ENCODE results near the gene PRODH2. TPM values are rescaled to one million over a fixed set of nuclear protein-coding genes. Genes with fewer than 3 reads are reported as not detected.

PRODH2 gene
- total RNA-seq, 1 experiment from 2014 or later: not detected

DNA sequence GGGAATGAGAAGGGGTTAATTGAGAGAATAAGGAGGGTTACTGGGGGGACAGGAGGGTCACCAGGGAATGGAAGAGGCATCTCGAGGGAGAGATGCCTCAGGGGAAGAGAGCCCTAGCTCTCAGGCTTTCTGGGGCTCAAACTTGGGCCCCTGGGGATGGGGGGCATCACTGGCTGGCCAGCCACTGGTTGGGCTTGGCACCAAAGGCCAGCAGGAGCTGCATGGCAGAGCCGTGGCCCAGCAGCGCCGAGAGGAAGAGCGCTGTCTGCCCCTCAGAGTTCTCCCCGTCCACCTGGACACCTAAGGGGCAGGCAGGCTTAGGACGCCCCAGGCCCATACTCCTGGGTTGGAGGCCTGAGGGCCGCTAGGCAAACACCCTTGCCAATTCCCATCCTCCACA, 19.8 kb downstream of the PRODH2 start:
- no peak for DNase-seq (ENCODE audit: low spot score)
- H3K36me3 Mint-ChIP-seq: no peaks in the 10 kb centered on the region
- no peak overlapping the region for H3K4me3 Mint-ChIP-seq
- H3K27me3 Mint-ChIP-seq (ENCODE audit: low read depth): peaks cover 32% of the 10 kb centered on the region
- ATAC-seq: no peak
- H3K4me1 Mint-ChIP-seq: peaks cover 9% of the 10 kb centered on the region
- CTCF ChIA-PET: interaction anchor here (0.5 to 2.8 kb wide), 2 partner anchors 8 to 113 kb away, joined by 4 to 11 read pairs; no protein-coding TSS in a partner anchor
- no peak for TF ChIP-seq CREB1 (CRISPR knock-in tag; IDR thresholded peaks at IDR 0.05)
- TF ChIP-seq, protein P1, sequence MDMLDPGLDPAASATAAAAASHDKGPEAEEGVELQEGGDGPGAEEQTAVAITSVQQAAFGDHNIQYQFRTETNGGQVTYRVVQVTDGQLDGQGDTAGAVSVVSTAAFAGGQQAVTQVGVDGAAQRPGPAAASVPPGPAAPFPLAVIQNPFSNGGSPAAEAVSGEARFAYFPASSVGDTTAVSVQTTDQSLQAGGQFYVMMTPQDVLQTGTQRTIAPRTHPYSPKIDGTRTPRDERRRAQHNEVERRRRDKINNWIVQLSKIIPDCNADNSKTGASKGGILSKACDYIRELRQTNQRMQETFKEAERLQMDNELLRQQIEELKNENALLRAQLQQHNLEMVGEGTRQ (CRISPR knock-in tag; IDR thresholded peaks at IDR 0.05): no peak
- no peak for TF ChIP-seq CBFB (CRISPR knock-in tag; IDR thresholded peaks at IDR 0.05; ENCODE audit: low read depth)
- TF ChIP-seq RORB (CRISPR knock-in tag; IDR thresholded peaks at IDR 0.05): no peak
- TF ChIP-seq, protein P2, sequence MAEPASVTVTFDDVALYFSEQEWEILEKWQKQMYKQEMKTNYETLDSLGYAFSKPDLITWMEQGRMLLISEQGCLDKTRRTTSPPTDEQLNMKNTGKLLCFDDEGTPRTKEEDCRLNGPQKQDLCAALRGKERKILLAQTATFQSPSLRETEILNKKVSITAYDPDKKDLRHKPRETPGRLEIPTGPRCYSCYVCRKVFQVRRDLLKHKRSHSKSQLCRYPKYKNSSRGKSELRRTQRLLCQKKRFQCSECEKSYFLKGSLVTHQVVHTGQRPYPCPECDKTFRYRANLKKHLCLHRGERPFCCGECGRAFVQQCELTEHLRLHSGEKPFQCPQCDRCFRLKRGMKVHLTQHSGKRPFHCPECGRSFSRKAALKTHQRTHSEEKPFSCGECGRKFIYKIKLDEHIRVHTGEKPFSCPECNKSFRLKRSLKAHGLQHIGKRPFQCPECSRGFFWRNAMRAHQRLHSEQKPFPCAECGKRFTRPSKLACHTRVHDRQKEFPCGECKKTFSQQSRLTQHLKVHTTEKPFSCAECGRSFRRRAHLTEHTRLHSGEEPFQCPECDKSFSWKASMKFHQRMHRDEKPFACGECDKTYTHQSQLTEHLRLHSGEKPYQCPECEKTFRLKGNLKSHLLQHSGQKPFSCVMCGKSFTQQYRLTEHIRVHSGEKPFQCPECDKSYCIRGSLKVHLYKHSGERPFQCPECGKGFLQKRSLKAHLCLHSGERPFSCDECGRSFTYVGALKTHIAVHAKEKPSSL (CRISPR knock-in tag; conservative IDR thresholded peaks at IDR 0.05): no peak
- no peaks in the 10 kb centered on the region for H3K9me3 Mint-ChIP-seq
- POLR2A ChIA-PET: no interaction called here
- no peak overlapping the region for H3K27ac Mint-ChIP-seq

DNA sequence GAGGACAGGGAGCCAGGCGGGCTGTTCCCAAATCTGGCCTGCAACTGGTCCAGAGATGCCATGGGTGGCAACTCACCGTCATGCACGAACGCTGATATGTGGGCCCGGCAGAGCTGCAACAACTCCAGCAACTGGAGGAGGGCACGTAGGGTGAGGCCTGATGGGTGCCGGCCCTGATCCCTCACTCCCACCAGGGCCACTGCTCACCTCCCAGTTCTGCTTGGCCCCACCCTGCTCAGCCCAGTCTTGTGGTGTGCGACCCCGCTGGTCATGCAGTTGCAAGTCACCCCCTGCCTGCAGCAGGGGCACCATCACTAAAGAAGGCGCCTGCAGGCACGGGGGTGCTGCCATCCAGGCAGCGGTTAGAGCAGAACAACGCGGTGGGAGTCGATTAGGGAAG, 20.3 kb downstream of the PRODH2 start:
- Mint-ChIP-seq H3K27ac (no peak overlapping the region), H3K4me1 (peaks cover 7% of the 10 kb centered on the region), H3K4me3 (no peak overlapping the region), H3K36me3 (no peaks in the 10 kb centered on the region), H3K9me3 (no peaks in the 10 kb centered on the region), H3K27me3 (ENCODE audit: low read depth) (peaks cover 26% of the 10 kb centered on the region)
- ATAC-seq: no peak
- DNase-seq (ENCODE audit: low spot score): no peak
- TF ChIP-seq TEAD1 (CRISPR knock-in tag; IDR thresholded peaks at IDR 0.05) (no peak), FOXK1 (CRISPR knock-in tag; IDR thresholded peaks at IDR 0.05) (no peak), EMX1 (CRISPR knock-in tag; IDR thresholded peaks at IDR 0.05) (no peak), NR2C2 (CRISPR knock-in tag; IDR thresholded peaks at IDR 0.05) (no peak)
- TF ChIP-seq, protein P3, sequence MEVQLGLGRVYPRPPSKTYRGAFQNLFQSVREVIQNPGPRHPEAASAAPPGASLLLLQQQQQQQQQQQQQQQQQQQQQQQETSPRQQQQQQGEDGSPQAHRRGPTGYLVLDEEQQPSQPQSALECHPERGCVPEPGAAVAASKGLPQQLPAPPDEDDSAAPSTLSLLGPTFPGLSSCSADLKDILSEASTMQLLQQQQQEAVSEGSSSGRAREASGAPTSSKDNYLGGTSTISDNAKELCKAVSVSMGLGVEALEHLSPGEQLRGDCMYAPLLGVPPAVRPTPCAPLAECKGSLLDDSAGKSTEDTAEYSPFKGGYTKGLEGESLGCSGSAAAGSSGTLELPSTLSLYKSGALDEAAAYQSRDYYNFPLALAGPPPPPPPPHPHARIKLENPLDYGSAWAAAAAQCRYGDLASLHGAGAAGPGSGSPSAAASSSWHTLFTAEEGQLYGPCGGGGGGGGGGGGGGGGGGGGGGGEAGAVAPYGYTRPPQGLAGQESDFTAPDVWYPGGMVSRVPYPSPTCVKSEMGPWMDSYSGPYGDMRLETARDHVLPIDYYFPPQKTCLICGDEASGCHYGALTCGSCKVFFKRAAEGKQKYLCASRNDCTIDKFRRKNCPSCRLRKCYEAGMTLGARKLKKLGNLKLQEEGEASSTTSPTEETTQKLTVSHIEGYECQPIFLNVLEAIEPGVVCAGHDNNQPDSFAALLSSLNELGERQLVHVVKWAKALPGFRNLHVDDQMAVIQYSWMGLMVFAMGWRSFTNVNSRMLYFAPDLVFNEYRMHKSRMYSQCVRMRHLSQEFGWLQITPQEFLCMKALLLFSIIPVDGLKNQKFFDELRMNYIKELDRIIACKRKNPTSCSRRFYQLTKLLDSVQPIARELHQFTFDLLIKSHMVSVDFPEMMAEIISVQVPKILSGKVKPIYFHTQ (CRISPR knock-in tag; IDR thresholded peaks at IDR 0.05): no peak
- TF ChIP-seq, protein P4, sequence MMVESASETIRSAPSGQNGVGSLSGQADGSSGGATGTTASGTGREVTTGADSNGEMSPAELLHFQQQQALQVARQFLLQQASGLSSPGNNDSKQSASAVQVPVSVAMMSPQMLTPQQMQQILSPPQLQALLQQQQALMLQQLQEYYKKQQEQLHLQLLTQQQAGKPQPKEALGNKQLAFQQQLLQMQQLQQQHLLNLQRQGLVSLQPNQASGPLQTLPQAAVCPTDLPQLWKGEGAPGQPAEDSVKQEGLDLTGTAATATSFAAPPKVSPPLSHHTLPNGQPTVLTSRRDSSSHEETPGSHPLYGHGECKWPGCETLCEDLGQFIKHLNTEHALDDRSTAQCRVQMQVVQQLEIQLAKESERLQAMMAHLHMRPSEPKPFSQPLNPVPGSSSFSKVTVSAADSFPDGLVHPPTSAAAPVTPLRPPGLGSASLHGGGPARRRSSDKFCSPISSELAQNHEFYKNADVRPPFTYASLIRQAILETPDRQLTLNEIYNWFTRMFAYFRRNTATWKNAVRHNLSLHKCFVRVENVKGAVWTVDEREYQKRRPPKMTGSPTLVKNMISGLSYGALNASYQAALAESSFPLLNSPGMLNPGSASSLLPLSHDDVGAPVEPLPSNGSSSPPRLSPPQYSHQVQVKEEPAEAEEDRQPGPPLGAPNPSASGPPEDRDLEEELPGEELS (CRISPR knock-in tag; IDR thresholded peaks at IDR 0.05): no peak
- ChIA-PET CTCF (interaction anchor here (2.8 kb wide), 1 partner anchor 8 kb away, joined by 11 read pairs; no protein-coding TSS in a partner anchor), POLR2A (no interaction called here)

DNA sequence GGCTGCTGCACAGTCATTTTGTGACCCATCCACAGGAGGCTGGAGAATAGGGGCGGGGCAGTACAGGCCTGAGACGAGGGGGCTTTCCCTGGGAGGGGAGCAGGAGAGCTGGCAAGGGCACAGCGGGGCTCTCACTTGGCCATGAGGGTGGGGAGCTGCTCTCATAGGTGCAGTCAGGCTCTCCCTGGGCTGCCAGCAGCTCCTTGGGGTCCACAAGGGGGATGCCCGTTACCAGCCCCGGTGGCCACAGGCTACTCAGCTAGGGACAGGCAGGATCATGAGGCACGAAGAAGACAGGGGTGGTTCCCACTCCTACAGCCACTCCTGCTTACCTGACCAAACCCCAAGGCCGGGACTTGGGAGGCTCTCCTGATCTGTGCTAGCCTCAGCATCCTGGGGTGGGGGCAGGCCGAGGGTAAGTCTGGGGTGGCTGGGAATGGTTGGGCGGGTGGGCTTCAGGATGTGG, 20.8 kb downstream of the PRODH2 start:
- Mint-ChIP-seq H3K4me3 (no peak overlapping the region), H3K27ac (no peak overlapping the region), H3K9me3 (no peaks in the 10 kb centered on the region), H3K27me3 (ENCODE audit: low read depth) (peaks cover 21% of the 10 kb centered on the region), H3K4me1 (peaks cover 2% of the 10 kb centered on the region), H3K36me3 (no peaks in the 10 kb centered on the region)
- DNase-seq (ENCODE audit: low spot score): no peak
- CTCF ChIA-PET: no interaction called here
- ATAC-seq: no peak
- POLR2A ChIA-PET: no interaction called here
- TF ChIP-seq IRF2 (CRISPR knock-in tag; IDR thresholded peaks at IDR 0.05; ENCODE audit: borderline replicate concordance, low read depth): no peak
- TF ChIP-seq, protein P5, sequence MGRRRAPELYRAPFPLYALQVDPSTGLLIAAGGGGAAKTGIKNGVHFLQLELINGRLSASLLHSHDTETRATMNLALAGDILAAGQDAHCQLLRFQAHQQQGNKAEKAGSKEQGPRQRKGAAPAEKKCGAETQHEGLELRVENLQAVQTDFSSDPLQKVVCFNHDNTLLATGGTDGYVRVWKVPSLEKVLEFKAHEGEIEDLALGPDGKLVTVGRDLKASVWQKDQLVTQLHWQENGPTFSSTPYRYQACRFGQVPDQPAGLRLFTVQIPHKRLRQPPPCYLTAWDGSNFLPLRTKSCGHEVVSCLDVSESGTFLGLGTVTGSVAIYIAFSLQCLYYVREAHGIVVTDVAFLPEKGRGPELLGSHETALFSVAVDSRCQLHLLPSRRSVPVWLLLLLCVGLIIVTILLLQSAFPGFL (CRISPR knock-in tag; IDR thresholded peaks at IDR 0.05; ENCODE audit: borderline replicate concordance): no peak
- no peak for TF ChIP-seq HMGA2 (CRISPR knock-in tag; IDR thresholded peaks at IDR 0.05)
- TF ChIP-seq, protein P6, sequence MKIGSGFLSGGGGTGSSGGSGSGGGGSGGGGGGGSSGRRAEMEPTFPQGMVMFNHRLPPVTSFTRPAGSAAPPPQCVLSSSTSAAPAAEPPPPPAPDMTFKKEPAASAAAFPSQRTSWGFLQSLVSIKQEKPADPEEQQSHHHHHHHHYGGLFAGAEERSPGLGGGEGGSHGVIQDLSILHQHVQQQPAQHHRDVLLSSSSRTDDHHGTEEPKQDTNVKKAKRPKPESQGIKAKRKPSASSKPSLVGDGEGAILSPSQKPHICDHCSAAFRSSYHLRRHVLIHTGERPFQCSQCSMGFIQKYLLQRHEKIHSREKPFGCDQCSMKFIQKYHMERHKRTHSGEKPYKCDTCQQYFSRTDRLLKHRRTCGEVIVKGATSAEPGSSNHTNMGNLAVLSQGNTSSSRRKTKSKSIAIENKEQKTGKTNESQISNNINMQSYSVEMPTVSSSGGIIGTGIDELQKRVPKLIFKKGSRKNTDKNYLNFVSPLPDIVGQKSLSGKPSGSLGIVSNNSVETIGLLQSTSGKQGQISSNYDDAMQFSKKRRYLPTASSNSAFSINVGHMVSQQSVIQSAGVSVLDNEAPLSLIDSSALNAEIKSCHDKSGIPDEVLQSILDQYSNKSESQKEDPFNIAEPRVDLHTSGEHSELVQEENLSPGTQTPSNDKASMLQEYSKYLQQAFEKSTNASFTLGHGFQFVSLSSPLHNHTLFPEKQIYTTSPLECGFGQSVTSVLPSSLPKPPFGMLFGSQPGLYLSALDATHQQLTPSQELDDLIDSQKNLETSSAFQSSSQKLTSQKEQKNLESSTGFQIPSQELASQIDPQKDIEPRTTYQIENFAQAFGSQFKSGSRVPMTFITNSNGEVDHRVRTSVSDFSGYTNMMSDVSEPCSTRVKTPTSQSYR (CRISPR knock-in tag; IDR thresholded peaks at IDR 0.05): no peak
- TF ChIP-seq ZNF138 (CRISPR knock-in tag; conservative IDR thresholded peaks at IDR 0.05): no peak
- no peak for TF ChIP-seq EMX1 (CRISPR knock-in tag; IDR thresholded peaks at IDR 0.05)
- TF ChIP-seq, protein P7, sequence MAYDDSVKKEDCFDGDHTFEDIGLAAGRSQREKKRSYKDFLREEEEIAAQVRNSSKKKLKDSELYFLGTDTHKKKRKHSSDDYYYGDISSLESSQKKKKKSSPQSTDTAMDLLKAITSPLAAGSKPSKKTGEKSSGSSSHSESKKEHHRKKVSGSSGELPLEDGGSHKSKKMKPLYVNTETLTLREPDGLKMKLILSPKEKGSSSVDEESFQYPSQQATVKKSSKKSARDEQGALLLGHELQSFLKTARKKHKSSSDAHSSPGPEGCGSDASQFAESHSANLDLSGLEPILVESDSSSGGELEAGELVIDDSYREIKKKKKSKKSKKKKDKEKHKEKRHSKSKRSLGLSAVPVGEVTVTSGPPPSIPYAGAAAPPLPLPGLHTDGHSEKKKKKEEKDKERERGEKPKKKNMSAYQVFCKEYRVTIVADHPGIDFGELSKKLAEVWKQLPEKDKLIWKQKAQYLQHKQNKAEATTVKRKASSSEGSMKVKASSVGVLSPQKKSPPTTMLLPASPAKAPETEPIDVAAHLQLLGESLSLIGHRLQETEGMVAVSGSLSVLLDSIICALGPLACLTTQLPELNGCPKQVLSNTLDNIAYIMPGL (CRISPR knock-in tag; IDR thresholded peaks at IDR 0.05): no peak
- no peak for TF ChIP-seq NFYB (CRISPR knock-in tag; conservative IDR thresholded peaks at IDR 0.05; ENCODE audit: low read depth)
- no peak for TF ChIP-seq TEAD4 (CRISPR knock-in tag; IDR thresholded peaks at IDR 0.05)

All from WTC11 (cell line).